Mesothelial cell of epicardium (in vitro differentiated cells): ENCODE results near the gene BTAF1. TPM values are rescaled to one million over a fixed set of nuclear protein-coding genes. Genes with fewer than 3 reads are reported as not detected.
"Not testable (repeated sequence)": the region's sequence is repeated elsewhere in the genome, so short reads cannot be mapped to it uniquely, and the experiment has no call there.

Experiments used
- DNase-seq, 2 experiments: peaks; one replicate each; pipeline ENCODE4 v3.0.0; 2021; ENCODE audit warnings: low spot score in 2 of 2; ENCODE audit not compliant: unreplicated experiment in 2 of 2
- H3K27ac Mint-ChIP-seq: 2 replicates; pipeline ENCODE4 v1.8.0; 2021; ENCODE audit warnings: mixed read lengths
- H3K27me3 Mint-ChIP-seq: 2 replicates; pipeline ENCODE4 v1.8.0; 2021; ENCODE audit warnings: low read depth, mixed read lengths
- H3K36me3 Mint-ChIP-seq: 2 replicates; pipeline ENCODE4 v1.8.0; 2021; ENCODE audit warnings: mixed read lengths
- H3K4me1 Mint-ChIP-seq: 2 replicates; pipeline ENCODE4 v1.8.0; 2021; ENCODE audit warnings: mixed read lengths
- H3K4me3 Mint-ChIP-seq: 2 replicates; pipeline ENCODE4 v1.8.0; 2021; ENCODE audit warnings: mild to moderate bottlenecking, moderate library complexity, mixed read lengths
- H3K9me3 Mint-ChIP-seq: 2 replicates; pipeline ENCODE4 v1.8.0; 2021; ENCODE audit warnings: mixed read lengths
- total RNA-seq: library from RNA; stranded (reverse); gene quantifications from 3 replicates; pipeline ENCODE4 v1.2.1, GENCODE V29; 2021
- TF ChIP-seq, protein P1 (sequence below): fragments of 200-600 bp; sonication (generic); IDR thresholded peaks from one replicate; pipeline ENCODE4 v1.5.0; 2021; ENCODE audit warnings: antibody characterized with exemption; ENCODE audit not compliant: unreplicated experiment

BTAF1 gene
- total RNA-seq, 1 donor from 2014 or later: 54.2 TPM

DNA sequence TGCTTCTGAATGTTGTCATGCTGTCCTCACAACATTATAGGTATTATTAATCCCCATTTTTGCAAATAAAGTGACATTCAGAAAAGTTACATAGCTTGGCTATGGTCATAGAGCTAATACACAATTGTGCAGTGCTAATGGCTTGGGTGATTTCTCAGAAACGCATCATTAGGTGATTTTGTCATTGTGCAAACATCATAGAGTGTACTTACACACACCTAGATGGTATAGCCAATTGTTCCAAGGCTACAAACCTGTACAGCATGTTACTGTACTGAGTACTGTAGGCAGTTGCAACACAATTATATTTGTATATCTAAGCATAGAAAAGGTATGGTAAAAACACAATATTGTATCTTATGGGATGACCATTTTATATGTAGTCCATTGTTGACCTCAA, 91.0 kb downstream of the BTAF1 start:
- Mint-ChIP-seq H3K4me3 (no peak overlapping the region), H3K9me3 (no peaks in the 10 kb centered on the region), H3K4me1 (no peaks in the 10 kb centered on the region), H3K36me3 (peaks cover 46% of the 10 kb centered on the region), H3K27me3 (no peaks in the 10 kb centered on the region), H3K27ac (no peak overlapping the region)
- TF ChIP-seq, protein P1, sequence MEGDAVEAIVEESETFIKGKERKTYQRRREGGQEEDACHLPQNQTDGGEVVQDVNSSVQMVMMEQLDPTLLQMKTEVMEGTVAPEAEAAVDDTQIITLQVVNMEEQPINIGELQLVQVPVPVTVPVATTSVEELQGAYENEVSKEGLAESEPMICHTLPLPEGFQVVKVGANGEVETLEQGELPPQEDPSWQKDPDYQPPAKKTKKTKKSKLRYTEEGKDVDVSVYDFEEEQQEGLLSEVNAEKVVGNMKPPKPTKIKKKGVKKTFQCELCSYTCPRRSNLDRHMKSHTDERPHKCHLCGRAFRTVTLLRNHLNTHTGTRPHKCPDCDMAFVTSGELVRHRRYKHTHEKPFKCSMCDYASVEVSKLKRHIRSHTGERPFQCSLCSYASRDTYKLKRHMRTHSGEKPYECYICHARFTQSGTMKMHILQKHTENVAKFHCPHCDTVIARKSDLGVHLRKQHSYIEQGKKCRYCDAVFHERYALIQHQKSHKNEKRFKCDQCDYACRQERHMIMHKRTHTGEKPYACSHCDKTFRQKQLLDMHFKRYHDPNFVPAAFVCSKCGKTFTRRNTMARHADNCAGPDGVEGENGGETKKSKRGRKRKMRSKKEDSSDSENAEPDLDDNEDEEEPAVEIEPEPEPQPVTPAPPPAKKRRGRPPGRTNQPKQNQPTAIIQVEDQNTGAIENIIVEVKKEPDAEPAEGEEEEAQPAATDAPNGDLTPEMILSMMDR: no peak
- no peak for DNase-seq

DNA sequence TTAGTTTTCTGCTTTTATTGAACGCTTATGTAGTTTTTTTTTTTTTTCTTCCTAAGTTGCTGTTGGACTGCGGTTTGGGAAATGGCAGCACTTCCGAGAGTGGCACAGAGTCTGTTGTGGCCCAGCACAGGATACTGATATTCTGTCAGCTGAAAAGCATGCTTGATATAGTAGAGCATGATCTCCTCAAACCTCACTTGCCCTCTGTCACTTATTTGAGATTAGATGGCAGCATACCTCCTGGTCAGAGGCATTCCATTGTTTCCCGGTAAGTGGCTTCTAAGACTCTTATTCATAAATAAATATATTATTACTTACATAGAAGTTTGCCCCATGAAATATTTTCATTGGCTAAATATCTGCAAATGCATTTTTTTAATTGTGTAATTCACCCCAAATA, 101.1 kb downstream of the BTAF1 start:
- H3K27me3 Mint-ChIP-seq: no peaks in the 10 kb centered on the region
- H3K4me1 Mint-ChIP-seq: no peaks in the 10 kb centered on the region
- H3K27ac Mint-ChIP-seq: no peak overlapping the region
- H3K36me3 Mint-ChIP-seq: peaks cover 46% of the 10 kb centered on the region
- H3K4me3 Mint-ChIP-seq: no peak overlapping the region
- H3K9me3 Mint-ChIP-seq: no peaks in the 10 kb centered on the region
- DNase-seq: no peak
- TF ChIP-seq, protein P1: no peak

DNA sequence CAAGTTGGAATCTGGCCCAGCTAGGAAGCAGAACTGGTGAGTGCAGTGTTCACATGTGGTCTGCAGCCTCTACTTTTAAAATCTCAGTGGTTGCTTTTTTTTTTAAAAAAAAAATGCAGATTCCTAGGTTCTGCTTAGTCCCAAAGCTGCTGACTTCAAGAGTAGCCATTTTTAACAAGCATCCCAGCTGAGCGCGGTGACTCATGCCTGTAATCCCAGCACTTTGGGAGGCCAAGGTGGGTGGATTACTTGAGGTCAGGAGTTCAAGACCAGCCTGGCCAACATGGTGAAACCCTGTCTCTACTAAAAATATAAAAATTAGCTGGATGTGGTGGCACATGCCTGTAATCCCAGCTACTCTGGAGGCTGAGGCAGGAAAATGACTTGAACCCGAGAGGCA, 101.8 kb downstream of the BTAF1 start:
- not testable (repeated sequence) for H3K9me3 Mint-ChIP-seq, DNase-seq, H3K27ac Mint-ChIP-seq, H3K4me3 Mint-ChIP-seq, H3K4me1 Mint-ChIP-seq, H3K27me3 Mint-ChIP-seq
- H3K36me3 Mint-ChIP-seq: peaks cover 42% of the 10 kb centered on the region

DNA sequence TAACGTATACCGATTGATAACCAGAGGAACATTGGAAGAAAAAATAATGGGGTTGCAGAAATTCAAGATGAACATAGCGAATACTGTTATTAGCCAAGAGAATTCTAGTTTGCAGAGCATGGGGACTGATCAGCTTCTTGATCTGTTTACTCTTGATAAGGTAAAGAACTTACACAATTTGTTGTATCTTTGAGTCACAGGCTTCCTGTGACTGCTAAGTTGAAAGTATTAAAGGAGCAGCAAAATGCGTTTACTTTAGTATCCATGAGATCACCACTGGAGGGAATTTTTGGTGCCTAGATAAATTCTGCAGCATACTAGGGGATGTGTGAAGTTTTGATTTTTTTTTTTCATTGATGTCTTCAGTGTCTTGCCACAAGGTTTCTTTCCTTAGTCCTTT, 103.6 kb downstream of the BTAF1 start:
- Mint-ChIP-seq H3K9me3 (no peaks in the 10 kb centered on the region), H3K27me3 (no peaks in the 10 kb centered on the region), H3K36me3 (peaks cover 38% of the 10 kb centered on the region), H3K27ac (no peak overlapping the region), H3K4me3 (no peak overlapping the region), H3K4me1 (no peaks in the 10 kb centered on the region)
- DNase-seq: no peak
- TF ChIP-seq, protein P1: no peak

DNA sequence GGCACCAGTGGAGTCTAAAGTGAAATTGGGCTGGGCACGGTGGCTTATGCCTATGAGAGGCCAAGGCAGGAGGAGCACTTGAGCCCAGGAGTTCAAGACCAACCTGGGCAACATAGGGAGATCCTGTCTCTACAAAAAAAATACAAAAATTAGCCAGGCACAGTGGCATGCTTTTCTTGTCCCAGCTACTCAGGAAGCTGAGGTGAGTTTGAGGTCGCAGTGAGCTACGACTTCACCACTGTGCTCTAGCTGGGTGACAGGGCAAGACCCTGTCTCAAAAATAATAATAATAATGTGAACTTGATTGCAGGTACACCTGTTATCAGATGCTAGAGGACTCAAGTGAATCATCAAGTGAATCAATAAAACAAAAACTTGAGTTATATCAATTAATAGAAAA, 108.0 kb downstream of the BTAF1 start:
- no peaks in the 10 kb centered on the region for H3K27me3 Mint-ChIP-seq
- no peak for DNase-seq
- no peak overlapping the region for H3K4me3 Mint-ChIP-seq
- H3K9me3 Mint-ChIP-seq: peaks cover 22% of the 10 kb centered on the region
- H3K36me3 Mint-ChIP-seq: peaks cover 56% of the 10 kb centered on the region
- TF ChIP-seq, protein P1: no peak
- H3K27ac Mint-ChIP-seq: no peak overlapping the region
- H3K4me1 Mint-ChIP-seq: peaks cover 6% of the 10 kb centered on the region

DNA sequence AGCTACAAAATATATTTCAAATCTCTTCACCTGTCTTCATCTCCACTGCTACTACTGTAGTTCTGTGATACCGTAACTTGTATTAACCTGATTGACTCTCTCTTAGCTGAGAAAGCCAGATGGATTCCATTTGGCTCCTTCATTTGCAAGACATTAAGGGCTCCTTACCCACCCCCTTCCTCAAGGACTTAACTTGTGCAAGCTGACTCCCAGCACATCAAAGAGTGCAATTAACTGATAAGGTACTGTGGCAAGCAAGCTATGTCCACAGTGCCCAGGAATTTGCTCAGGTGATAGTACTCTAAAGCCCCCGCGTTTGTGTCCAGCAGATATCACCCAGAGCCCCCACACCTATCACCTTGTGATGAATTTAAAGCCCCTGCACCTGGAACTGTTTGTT, 109.5 kb downstream of the BTAF1 start:
- not testable (repeated sequence) for H3K27ac Mint-ChIP-seq, H3K4me1 Mint-ChIP-seq, DNase-seq, H3K4me3 Mint-ChIP-seq, H3K27me3 Mint-ChIP-seq
- Mint-ChIP-seq H3K9me3 (peaks cover 27% of the 10 kb centered on the region), H3K36me3 (peaks cover 53% of the 10 kb centered on the region)

DNA sequence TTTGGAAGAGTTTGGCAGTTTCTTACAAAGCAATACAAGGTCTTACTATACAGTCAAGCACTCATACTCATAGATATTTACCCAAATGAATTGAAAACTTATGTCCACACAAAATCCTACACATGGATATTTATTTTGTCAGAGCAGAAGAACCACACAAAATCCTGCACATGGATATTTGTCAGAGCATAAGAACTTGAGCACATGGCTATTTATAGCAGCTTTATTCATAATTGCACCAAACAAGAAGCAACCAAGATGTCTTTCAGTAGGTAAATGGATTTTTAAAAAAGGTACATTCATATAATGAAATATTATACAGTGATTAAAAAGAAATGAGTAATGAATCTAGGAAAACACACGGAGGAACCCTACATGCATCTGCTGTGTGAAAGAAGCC, 115.4 kb downstream of the BTAF1 start:
- Mint-ChIP-seq H3K27ac (no peak overlapping the region), H3K9me3 (peaks cover 30% of the 10 kb centered on the region)

More for the DNA sequence above, 115.4 kb downstream of the BTAF1 start:
- Mint-ChIP-seq H3K27me3 (peaks cover 2% of the 10 kb centered on the region), H3K36me3 (peaks cover 33% of the 10 kb centered on the region), H3K4me1 (no peaks in the 10 kb centered on the region), H3K4me3 (no peak overlapping the region)
- TF ChIP-seq, protein P1: no peak
- no peak for DNase-seq
